ENCODE data around the gene SERPINB1.

SERPINB1 gene

DNA sequence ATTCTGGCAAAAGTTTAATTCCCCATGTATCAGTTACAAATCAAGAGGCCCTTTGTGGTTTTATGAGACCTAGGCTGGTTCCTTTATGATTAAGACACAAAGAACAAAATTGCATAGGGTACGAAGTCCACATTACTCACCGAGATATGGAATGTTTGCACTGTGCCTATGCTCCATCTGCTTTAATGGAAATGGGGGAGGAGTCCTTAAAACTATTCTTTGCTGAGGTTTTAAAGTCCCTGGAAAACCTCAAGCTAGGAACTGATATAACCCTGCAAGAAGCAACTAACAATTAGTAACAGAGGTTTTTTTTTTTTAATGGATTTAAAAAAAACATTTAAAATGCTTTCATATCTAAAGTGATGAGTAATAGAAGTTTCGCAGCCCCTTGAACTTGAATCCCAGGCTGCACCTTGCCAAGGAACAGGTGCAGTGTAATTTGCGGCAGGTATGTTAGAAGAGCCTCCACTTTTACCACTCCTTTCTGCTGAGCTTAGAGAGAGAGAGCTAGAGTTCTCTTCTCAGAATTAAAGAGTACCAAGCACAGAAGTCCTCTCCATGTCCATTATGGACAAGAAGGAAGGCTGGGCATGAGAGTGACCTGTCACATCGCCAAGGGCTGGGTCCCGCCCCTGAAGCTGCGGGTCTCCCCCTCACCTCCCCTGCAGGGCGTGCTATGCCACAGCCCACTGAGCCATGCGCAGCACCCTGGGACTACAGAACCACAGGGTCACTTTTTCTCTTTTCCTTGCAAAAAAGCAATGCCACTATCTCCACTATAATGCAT lies 2.3 kb downstream of the SERPINB1 start:
- DNase-seq (ENCODE audit: low spot score): no peak
- TF ChIP-seq, protein P1, sequence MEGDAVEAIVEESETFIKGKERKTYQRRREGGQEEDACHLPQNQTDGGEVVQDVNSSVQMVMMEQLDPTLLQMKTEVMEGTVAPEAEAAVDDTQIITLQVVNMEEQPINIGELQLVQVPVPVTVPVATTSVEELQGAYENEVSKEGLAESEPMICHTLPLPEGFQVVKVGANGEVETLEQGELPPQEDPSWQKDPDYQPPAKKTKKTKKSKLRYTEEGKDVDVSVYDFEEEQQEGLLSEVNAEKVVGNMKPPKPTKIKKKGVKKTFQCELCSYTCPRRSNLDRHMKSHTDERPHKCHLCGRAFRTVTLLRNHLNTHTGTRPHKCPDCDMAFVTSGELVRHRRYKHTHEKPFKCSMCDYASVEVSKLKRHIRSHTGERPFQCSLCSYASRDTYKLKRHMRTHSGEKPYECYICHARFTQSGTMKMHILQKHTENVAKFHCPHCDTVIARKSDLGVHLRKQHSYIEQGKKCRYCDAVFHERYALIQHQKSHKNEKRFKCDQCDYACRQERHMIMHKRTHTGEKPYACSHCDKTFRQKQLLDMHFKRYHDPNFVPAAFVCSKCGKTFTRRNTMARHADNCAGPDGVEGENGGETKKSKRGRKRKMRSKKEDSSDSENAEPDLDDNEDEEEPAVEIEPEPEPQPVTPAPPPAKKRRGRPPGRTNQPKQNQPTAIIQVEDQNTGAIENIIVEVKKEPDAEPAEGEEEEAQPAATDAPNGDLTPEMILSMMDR (IDR thresholded peaks at IDR 0.05; ENCODE audit: extremely low read depth, insufficient read depth, missing control alignments): no peak
- in situ Hi-C loops (cut with MboI; ENCODE audit: low pct_unique_long_range_greater_than_20kb, low sequenced_read_pairs, unreplicated experiment): no loop called here

DNA sequence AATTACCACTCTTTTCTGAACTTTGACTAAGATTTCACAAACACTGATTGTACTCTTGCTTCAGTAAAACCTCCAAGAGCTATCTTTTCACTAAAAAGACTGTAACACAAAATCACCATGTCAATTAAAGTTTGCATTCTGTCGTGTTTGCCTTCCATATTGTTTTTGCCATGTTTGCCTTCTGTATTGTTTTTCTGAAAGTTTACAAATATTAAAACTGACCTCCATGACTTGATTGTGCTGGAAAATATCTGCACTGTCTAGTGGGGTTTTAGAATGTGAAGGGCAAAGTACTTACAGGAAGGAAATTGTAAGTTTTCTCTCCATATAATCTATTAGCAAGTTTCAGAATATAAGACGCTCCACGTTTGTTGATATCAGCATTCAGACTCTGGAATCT lies 3.4 kb downstream of the SERPINB1 start:
- no peak for DNase-seq (ENCODE audit: low spot score)
- TF ChIP-seq, protein P1 (IDR thresholded peaks at IDR 0.05; ENCODE audit: extremely low read depth, insufficient read depth, missing control alignments): no peak
- in situ Hi-C loops (cut with MboI; ENCODE audit: low pct_unique_long_range_greater_than_20kb, low sequenced_read_pairs, unreplicated experiment): no loop called here

DNA sequence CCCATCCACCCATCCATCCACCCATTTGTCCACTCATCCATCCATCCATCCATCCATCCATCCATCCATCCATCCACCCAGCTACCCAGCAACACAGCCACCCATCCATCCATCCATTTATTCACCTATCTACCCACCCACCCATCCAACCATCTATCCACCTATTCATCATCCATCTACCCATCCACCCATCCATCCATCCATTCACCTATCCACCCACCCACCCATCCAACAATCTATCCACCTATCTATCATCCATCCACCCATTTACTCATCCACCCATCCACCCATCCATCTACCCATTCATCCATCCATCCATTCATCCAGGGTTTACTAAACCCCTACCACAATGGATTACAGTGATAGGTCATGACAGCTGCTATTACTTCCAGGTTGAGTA lies 7.4 kb downstream of the SERPINB1 start:
- in situ Hi-C loops (cut with MboI; ENCODE audit: low pct_unique_long_range_greater_than_20kb, low sequenced_read_pairs, unreplicated experiment): no loop called here
- no peak for DNase-seq (ENCODE audit: low spot score)

DNA sequence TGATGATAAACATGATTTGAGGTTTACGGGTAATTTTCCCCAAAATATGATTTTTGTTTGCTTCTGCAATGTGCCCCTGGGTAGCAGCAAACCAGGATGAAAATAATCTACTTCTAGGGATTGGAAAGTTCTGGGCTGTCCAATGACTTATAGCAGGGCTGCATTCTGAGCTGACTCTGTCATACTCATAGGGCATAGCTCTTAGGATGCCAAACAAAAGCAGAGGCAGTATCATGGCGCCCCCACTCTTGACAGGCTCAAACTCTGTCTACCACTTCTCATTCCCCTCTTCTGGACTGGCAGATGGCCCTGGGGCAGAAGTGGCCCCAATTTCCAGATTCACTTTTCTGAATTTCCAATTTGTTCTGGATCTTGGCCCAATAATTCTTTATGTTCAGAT lies 10.3 kb downstream of the SERPINB1 start:
- in situ Hi-C loops (cut with MboI; ENCODE audit: low pct_unique_long_range_greater_than_20kb, low sequenced_read_pairs, unreplicated experiment): no loop called here
- DNase-seq (ENCODE audit: low spot score): no peak
- TF ChIP-seq, protein P1 (IDR thresholded peaks at IDR 0.05; ENCODE audit: extremely low read depth, insufficient read depth, missing control alignments): no peak

More for the DNA sequence above, 7.4 kb downstream of the SERPINB1 start:
- TF ChIP-seq, protein P1 (IDR thresholded peaks at IDR 0.05; ENCODE audit: extremely low read depth, insufficient read depth, missing control alignments): no peak

DNA sequence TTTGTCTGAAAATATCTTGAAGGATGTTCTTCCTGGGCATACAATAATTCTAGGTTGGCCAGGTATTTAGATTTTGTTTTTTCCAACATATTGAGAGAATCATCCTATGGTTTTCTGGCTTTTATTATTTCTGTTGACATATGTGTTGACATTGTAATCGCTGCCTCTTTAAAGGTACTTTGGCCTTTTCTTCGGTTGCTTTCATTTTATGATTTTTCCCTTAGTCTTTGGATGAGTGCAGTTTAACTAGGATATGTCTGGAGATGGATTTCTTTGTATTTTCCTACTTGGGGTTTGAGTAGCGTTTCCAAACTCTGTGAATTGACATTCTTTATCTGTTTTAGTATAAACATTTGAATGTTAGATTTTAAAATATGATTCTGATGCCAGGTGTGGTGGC lies 11.5 kb downstream of the SERPINB1 start:
- in situ Hi-C loops (cut with MboI; ENCODE audit: low pct_unique_long_range_greater_than_20kb, low sequenced_read_pairs, unreplicated experiment): no loop called here
- TF ChIP-seq, protein P1 (IDR thresholded peaks at IDR 0.05; ENCODE audit: extremely low read depth, insufficient read depth, missing control alignments): no peak
- no peak for DNase-seq (ENCODE audit: low spot score)

DNA sequence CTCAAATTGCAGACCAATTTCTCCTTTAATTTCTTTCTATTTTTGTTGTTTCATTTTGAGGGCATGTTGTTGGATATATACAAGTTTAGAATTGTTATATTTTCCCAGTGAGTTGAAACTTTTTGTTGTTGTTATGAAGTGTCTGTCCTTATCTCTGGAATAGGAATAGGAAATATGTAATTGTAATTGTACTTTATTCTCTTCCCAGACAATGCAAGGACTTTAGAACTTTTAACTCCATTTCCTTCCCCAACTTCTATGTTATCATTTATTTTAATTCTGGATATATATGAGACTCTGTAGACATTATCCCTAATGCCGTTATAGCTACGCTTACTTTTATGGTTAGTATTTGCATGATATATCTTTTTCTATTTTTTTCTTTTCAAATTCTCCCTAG lies 12.4 kb downstream of the SERPINB1 start:
- in situ Hi-C loops (cut with MboI; ENCODE audit: low pct_unique_long_range_greater_than_20kb, low sequenced_read_pairs, unreplicated experiment): no loop called here
- TF ChIP-seq, protein P1 (IDR thresholded peaks at IDR 0.05; ENCODE audit: extremely low read depth, insufficient read depth, missing control alignments): no peak
- DNase-seq (ENCODE audit: low spot score): no peak

Data from GM13977 (cell line).